NCI-H510A treated with DMSO at 0.1 percent for 48 hours (cell line): ENCODE measurements around the gene GFRA1.
A peak's percentile ranks its signal among the peaks of the same experiment; 100 is the strongest.
"Not testable (repeated sequence)": the region's sequence is repeated elsewhere in the genome, so short reads cannot be mapped to it uniquely, and the experiment has no call there.

Experiments used
- DNase-seq: peaks from one replicate; lab custom pipeline; 2025; lab: John Stamatoyannopoulos, UW

The GFRA1 gene

GRCh38 chr10:116198676-116199035, 74.3 kb downstream of the GFRA1 start:
- no peak for DNase-seq

- no peak for DNase-seq
Observed at GRCh38 chr10:116197946-116198675, 74.9 kb downstream of the GFRA1 start.

- no peak for DNase-seq
Observed at GRCh38 chr10:116195583-116195982, 77.4 kb downstream of the GFRA1 start.

GRCh38 chr10:116195039-116195438, 78.0 kb downstream of the GFRA1 start:
- DNase-seq = no peak

GRCh38 chr10:116194061-116194460, 78.9 kb downstream of the GFRA1 start:
- no peak for DNase-seq

GRCh38 chr10:116190883-116191282, 82.1 kb downstream of the GFRA1 start:
- DNase-seq = no peak

GRCh38 chr10:116186273-116186672, 86.7 kb downstream of the GFRA1 start:
- no peak for DNase-seq

GRCh38 chr10:116185199-116185867, 87.7 kb downstream of the GFRA1 start:
- no peak for DNase-seq

GRCh38 chr10:116184512-116184794, 88.6 kb downstream of the GFRA1 start:
- no peak for DNase-seq

GRCh38 chr10:116183733-116184511, 89.1 kb downstream of the GFRA1 start:
- DNase-seq = no peak

- DNase-seq = no peak
Observed at GRCh38 chr10:116182426-116182825, 90.6 kb downstream of the GFRA1 start.

- no peak for DNase-seq
Observed at GRCh38 chr10:116178086-116178605, 94.9 kb downstream of the GFRA1 start.

GRCh38 chr10:116175231-116175630, 97.8 kb downstream of the GFRA1 start:
- no peak for DNase-seq

- DNase-seq = no peak
Observed at GRCh38 chr10:116171505-116171904, 101.5 kb downstream of the GFRA1 start.

- no peak for DNase-seq
Observed at GRCh38 chr10:116170815-116171250, 102.2 kb downstream of the GFRA1 start.

- DNase-seq = no peak
Observed at GRCh38 chr10:116169782-116170445, 103.1 kb downstream of the GFRA1 start.

- DNase-seq = peak; percentile 16
Observed at GRCh38 chr10:116168745-116169144, 104.3 kb downstream of the GFRA1 start.

GRCh38 chr10:116168329-116168728, 104.7 kb downstream of the GFRA1 start:
- DNase-seq = peak; percentile 12

- not testable (repeated sequence) for DNase-seq
Observed at GRCh38 chr10:116165941-116166340, 107.1 kb downstream of the GFRA1 start.

GRCh38 chr10:116164291-116164690, 108.7 kb downstream of the GFRA1 start:
- no peak for DNase-seq

- DNase-seq = no peak
Observed at GRCh38 chr10:116163333-116164131, 109.5 kb downstream of the GFRA1 start.
